SIG-M5 treated with dmso at 0.1 percent for 504 hours (cell line): Measurements from ENCODE around the gene PPP1R1B.

Experiments used
- DNase-seq: peaks from one replicate; lab custom pipeline; 2025; ENCODE audit not compliant: unreplicated experiment; lab: John Stamatoyannopoulos, UW

Gene PPP1R1B

GRCh38 chr17:39651923-39652586 lies 25.3 kb downstream of the PPP1R1B start:
- DNase-seq: no peak

DNA sequence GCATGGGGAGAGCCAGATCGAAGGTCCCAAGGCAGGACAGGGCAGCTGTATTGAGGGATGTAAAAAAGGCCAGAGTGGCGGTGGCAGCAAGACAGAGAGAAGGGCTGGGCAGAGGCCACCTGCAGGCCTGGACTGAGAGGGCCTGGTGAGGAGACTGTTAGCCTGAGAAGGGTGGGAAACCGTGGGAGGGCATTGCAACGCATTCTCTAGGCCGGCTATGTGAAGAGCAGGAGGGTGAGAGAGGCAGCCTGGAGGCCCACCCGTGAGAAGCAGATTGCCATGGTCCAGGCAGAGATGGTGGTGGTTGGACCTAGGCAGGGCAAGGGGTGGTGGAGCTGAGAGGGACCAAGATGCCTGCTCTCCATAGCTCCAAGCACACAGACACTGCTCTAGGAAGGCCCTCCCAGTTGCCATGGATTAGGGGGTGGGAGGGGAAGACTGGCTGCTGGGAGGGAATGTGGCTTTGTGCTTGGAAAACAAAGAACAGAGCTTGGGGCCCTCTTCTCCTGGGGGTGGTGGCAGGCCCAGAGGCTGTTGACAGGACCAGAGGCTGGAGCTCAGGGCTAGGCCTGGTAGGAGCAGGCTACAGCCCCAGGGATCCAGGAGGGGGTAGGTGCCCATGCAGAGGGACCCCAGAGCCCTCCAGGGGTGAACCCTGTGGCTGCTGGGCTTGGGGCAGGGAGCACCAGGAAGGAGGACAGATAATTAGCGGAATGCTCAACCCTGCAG lies 26.0 kb downstream of the PPP1R1B start:
- no peak for DNase-seq

DNA sequence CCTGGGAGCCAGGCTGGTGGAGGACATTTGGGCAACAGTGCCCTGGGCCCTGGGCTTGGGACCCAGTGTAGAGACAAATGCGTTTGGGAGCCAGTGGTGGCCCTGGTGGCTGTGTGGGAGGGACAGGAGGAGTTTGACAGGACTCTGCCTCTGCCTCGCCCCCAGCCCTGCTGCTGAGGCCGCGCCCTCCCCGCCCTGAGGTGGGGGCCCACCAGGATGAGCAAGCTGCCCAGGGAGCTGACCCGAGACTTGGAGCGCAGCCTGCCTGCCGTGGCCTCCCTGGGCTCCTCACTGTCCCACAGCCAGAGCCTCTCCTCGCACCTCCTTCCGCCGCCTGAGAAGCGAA lies 26.5 kb downstream of the PPP1R1B start:
- DNase-seq: no peak

- DNase-seq: peak; percentile 58
Observed at GRCh38 chr17:39653662-39654331, 27.0 kb downstream of the PPP1R1B start.

DNA sequence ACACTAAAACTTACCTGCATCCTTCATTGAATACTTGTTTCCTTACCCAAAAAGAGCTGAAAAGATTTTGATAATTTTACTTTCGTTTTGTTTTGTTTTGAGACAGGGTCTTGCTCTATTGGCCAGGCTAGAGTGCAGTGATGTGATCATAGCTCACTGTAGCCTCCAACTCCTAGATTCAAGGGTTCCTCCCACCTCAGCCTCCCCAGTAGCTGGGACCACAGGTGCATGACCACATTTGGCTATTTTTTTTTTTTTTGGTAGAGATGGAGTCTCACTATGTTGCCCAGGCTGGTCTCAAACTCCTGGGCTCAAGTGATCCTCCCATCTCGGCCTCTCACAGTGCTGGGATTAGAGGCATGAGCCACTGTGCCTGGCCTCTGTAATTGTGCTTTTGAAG lies 28.4 kb downstream of the PPP1R1B start:
- no peak for DNase-seq

GRCh38 chr17:39658346-39658745 lies 31.6 kb downstream of the PPP1R1B start:
- DNase-seq: no peak

GRCh38 chr17:39658760-39659159 lies 32.0 kb downstream of the PPP1R1B start:
- DNase-seq: no peak

DNA sequence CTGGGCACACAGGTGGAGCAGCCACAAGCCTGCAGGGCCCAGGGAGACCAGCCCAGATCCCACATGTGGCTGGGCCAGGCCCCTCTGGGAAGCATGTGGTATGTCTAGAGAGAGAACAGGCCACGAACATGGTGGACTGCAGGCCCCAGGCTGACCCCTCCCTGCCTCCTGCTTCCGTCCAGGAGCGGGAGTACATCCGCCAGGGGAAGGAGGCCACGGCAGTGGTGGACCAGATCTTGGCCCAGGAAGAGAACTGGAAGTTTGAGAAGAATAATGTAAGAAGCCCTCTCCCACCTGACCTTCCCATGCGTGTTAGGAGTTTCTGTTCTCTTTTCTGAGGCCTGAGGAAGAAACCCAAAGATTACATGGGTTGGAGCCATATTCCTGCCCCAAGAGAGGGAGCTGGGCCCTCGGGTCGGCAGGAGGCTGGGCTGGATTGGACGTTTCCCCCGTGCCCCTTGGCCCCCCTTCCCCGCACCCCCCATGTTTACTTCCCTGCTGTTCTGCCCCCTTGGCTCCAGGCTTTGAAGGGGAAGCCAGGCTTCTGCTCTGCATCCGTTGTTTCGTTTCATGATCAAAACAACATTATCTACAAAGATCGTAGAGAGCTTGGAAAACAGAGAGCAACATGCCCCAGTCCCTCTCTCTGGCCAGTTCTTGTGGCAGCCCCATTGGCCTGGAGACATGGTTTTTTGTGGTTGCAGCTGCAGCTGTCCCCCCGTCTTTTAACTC lies 32.7 kb downstream of the PPP1R1B start:
- peak; percentile 37 for DNase-seq

GRCh38 chr17:39660011-39660360 lies 33.2 kb downstream of the PPP1R1B start:
- no peak for DNase-seq

DNA sequence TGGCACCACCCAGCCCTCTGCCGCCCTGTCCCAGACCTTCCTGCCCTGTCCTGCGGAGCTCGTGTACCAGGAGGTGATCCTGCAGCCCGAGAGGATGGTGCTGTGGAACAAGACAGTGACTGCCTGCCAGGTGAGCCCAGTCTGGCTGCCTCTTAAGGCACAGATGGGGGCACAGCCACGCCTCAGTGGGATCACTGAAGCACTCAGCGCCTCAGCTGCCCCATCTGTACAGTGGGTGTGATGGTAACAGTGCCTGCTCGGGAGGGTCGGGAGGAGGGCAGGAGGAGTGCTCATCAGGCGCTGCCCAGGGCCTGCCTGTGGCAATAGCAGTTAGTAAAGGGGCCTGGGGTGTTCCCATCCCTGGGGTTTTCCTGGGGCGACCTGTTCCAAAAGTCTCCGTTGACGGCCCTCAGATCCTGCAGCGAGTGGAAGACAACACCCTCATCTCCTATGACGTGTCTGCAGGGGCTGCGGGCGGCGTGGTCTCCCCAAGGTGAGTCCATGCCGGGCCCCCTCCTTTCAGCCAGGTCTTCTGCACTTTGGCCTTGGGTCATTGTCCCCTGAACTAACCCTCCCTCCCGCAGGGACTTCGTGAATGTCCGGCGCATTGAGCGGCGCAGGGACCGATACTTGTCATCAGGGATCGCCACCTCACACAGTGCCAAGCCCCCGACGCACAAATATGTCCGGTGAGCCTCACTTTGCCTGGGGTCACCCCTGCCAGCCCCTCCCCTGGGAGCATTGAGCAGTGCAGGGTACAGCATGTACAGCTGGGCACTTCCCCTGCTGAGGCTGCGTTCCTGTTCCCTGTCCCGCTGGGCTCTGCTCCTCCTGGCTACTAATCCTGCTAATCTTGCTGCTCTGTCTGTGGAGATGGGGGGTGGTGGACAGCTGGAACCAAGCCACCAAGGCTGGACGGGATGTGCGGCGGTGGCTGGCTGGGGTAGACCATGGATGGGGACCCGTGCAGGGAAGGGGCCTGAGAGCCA lies 33.9 kb downstream of the PPP1R1B start:
- DNase-seq: no peak

DNA sequence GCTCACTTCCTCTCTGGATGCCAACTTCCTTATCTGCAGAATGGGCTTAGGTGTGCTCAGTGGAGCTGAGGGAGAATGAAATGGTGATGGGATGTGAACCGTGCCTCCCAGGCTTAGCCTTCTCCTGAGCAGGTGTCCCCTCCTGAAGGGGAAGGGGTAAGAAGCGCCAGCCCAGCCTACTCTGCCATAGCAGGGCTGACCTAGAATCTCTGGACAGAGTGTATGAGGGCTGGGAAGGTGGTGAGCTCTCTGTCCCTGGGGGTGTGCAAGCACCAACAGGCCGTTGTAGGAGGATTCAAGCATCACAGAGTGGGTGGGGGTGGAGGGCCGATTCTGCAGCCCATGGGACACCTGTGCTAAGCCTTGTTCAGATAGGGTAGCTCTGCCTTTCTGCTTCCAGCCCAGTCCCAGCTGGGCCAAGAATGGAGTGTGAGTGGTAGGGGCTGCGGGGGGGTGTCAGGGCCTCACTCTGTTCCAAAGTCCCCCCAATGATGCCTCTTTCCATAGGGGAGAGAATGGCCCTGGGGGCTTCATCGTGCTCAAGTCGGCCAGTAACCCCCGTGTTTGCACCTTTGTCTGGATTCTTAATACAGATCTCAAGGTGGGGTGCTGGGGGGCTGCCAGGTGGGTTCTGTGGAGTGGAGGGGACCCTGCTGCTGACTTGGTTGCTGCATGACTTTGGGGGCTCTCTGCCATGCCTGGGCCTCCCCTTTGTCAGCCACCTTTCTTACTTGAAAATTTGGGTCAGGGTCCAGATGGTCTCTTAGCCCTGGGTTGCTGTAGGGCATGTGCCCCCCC lies 35.2 kb downstream of the PPP1R1B start:
- DNase-seq: no peak

DNA sequence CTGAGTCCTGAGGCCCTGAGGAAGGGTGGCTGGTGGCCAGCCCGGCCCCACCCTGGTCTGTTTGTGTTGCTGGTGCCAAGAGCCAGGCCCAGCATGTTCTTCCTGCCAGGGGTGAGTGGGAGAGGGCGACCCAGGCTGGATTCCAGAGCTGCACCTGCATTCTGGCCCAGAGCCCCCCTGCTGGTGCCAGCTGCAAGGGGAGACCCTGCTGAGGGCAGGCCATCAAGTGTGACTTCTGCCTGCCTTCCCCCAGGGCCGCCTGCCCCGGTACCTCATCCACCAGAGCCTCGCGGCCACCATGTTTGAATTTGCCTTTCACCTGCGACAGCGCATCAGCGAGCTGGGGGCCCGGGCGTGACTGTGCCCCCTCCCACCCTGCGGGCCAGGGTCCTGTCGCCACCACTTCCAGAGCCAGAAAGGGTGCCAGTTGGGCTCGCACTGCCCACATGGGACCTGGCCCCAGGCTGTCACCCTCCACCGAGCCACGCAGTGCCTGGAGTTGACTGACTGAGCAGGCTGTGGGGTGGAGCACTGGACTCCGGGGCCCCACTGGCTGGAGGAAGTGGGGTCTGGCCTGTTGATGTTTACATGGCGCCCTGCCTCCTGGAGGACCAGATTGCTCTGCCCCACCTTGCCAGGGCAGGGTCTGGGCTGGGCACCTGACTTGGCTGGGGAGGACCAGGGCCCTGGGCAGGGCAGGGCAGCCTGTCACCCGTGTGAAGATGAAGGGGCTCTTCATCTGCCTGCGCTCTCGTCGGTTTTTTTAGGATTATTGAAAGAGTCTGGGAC lies 36.0 kb downstream of the PPP1R1B start:
- DNase-seq: no peak

GRCh38 chr17:39663340-39663687 lies 36.6 kb downstream of the PPP1R1B start:
- DNase-seq: no peak

DNA sequence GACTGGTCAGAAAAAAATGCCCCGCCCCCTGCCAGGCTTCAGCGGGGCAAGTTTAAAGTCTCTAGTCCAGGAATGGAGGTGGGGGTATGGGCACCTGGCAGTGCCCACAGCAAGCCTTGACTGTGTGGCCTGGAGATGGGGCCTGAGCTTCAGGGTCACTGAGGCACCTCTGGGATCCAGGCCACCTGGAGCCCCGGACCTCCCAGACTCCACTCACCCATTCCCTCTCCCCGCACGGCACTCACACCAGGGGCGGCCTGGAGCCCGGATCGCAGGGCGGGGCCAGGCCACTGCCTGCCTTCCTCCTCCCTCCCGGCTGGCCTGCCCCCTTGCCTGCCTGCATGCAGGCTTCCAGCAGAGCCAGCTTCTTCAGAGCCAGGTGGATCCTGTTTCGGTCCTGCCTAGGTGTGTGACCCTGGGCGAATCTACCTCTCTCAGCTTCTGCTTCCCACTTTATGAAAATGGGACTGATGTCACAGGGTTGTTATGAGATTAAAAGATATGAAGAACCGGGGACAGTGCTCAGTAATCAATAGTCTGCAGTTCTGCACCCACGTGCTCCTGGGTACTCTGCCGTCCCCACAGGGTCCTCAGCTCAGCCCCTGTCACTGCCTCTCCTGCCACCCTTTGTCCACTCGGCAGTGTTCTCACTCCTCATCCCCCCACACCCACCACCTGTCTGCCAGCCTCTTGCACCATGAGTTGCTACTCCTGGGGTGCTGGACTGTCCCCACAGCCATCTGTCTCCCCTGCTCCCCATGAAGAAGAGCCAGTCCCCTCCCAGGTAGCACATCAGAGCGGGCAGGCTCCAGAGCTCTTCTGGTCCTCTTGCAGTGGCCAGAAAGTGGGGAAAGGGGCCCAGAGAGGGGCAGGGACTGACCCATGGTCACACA lies 37.2 kb downstream of the PPP1R1B start:
- DNase-seq: no peak

DNA sequence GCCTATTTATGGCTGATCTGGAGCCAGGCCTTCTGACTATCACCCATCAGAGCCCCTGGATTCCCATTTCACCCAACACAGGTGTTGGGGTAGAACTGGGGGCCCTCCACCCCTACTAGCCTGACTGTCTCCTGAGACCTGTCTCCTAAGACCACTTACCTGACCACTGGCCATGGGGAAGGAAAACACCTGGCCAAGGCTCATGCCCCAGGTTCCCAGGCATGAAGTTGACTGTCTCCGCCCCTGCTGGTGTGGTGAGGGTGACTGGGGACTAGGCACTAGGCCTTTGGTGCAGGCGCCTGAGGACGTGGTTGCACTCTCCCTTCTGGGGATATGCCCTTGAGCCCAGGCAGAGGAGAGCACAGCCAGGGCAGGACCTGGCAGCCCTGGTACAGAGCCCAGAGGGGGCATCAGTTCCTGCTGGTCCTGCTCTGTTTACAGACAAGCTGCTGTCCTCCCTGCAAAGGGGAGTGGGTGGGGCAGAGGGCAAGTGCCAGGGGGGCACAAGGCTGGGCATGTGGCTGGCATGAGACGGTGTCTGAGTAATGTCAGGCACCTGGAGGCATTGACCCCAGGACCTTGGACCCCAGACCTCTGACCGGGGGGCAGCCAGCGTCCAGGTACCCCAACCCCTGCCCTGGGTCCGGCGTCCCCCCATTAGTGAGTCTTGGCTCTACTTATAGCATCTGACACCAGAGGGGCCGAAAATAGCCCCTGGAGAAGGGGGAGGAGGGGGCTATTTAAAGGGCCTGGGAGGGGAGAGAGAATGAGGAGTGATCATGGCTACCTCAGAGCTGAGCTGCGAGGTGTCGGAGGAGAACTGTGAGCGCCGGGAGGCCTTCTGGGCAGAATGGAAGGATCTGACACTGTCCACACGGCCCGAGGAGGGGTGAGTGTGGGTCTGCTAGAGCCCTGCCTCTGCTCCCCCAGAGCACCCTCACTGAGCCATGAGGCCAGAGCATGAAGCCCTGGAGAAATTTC lies 38.1 kb downstream of the PPP1R1B start, which contains the start of gene TCAP:
TCAP (plus strand) TSS at position 769 of the 981 bp plus-strand sequence; CDS start at position 780, 11 bp downstream.
- no peak for DNase-seq

DNA sequence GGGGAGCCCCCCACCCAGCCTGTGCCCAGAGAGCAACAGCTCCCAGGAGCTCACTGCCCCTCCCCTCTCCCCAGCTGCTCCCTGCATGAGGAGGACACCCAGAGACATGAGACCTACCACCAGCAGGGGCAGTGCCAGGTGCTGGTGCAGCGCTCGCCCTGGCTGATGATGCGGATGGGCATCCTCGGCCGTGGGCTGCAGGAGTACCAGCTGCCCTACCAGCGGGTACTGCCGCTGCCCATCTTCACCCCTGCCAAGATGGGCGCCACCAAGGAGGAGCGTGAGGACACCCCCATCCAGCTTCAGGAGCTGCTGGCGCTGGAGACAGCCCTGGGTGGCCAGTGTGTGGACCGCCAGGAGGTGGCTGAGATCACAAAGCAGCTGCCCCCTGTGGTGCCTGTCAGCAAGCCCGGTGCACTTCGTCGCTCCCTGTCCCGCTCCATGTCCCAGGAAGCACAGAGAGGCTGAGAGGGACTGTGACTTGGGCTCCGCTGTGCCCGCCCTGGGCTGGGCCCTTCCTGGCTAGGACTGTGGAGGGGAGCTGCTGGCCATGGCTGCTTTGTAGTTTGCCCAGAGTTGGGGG lies 39.0 kb downstream of the PPP1R1B start:
- DNase-seq: no peak
